ENCODE results near the gene PTPN6.

PTPN6 gene

DNA sequence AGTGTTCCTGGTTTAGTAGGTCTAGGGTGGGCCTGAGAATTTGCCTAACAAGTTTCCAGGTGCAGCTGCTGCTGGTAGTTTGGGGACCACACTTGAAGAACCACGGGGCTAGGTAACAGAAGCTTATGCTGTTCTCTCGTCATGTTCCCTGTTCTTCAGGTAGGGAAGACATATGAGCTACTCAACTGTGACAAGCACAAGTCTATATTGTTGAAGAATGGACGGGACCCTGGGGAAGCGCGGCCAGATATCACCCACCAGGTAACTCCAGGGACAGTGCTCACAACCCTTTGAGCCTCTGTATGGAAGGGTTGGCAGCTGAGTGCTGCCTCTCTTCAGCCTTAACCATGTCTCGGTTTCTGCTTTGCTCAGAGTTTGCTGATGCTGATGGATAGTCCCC lies 23.0 kb downstream of the PTPN6 start:
- no peak for TF ChIP-seq ZFX (IDR thresholded peaks at IDR 0.05; ENCODE audit: borderline replicate concordance)
- TF ChIP-seq, protein P1, sequence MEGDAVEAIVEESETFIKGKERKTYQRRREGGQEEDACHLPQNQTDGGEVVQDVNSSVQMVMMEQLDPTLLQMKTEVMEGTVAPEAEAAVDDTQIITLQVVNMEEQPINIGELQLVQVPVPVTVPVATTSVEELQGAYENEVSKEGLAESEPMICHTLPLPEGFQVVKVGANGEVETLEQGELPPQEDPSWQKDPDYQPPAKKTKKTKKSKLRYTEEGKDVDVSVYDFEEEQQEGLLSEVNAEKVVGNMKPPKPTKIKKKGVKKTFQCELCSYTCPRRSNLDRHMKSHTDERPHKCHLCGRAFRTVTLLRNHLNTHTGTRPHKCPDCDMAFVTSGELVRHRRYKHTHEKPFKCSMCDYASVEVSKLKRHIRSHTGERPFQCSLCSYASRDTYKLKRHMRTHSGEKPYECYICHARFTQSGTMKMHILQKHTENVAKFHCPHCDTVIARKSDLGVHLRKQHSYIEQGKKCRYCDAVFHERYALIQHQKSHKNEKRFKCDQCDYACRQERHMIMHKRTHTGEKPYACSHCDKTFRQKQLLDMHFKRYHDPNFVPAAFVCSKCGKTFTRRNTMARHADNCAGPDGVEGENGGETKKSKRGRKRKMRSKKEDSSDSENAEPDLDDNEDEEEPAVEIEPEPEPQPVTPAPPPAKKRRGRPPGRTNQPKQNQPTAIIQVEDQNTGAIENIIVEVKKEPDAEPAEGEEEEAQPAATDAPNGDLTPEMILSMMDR (IDR thresholded peaks at IDR 0.05) = no peak
- H3K27ac ChIP-seq = peak overlapping the region; percentile 30; the same call in 1 of the 2 replicates

DNA sequence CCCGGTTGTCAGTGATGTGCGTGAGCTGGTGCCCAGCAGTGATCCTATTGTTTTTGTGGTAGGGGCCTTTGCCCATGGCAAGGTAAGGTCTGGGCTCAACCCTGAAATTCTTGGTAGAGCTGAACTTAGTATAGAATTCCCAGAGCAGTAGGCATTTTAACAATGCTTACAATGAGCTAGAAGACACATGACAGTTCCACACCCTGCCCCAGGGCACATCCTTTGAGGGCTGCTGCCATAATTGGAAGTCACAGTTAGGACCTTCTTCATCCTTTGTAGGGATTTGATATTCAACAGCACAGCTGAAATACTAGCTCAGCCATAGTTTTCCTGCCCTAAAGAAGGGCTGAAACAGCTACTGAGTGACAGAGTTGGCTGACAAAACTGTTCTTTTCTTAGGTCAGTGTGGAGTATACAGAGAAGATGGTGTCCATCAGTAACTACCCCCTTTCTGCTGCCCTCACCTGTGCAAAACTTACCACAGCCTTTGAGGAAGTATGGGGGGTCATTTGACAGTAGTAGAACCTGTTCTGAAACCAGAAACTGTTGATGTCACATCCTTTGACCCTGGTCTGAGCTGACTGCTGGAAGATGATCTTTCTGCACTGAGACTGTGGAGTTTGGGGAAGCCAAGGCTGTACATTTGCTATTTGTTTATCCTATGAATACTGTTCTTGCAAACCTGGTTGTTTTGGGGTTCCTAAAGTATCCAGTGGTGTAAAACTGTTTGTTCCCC lies 24.3 kb downstream of the PTPN6 start:
- H3K27ac ChIP-seq = peak overlapping the region; percentile 30

GRCh38 chr12:6977653-6978052 lies 26.5 kb downstream of the PTPN6 start:
- H3K27ac ChIP-seq = peak overlapping the region; percentile 30; the same call in 1 of the 2 replicates

More for the DNA sequence above, 24.3 kb downstream of the PTPN6 start:
- TF ChIP-seq, protein P1 (IDR thresholded peaks at IDR 0.05) = no peak
- no peak for TF ChIP-seq ZFX (IDR thresholded peaks at IDR 0.05; ENCODE audit: borderline replicate concordance)

GRCh38 chr12:6978188-6978587 lies 27.0 kb downstream of the PTPN6 start:
- TF ChIP-seq ZFX (IDR thresholded peaks at IDR 0.05; ENCODE audit: borderline replicate concordance) = no peak
- TF ChIP-seq, protein P1 (IDR thresholded peaks at IDR 0.05) = no peak
- peak overlapping the region; percentile 30 for H3K27ac ChIP-seq

More at GRCh38 chr12:6977653-6978052, 26.5 kb downstream of the PTPN6 start:
- no peak for TF ChIP-seq ZFX (IDR thresholded peaks at IDR 0.05; ENCODE audit: borderline replicate concordance)

DNA sequence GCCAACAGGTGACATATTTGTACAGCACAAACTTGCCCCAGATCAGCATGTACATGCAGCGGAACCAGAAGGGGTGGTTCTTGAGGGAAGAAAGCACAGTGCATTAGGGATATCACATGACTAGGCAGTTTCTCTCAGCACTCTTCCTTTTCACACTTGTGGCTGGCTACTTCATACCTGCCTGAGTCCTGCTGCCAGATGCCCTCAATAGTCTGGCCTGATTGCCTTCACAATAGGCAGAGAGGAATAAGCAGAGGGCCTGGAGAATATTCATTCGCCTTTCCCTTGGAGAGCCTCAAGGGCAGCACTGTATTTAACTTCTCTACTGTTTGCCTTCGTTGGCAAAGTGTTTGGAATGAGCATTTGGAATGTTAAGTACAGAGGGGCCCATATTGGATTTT lies 27.5 kb downstream of the PTPN6 start:
- TF ChIP-seq, protein P1 (IDR thresholded peaks at IDR 0.05) = no peak
- no peak for TF ChIP-seq ZFX (IDR thresholded peaks at IDR 0.05; ENCODE audit: borderline replicate concordance)
- H3K27ac ChIP-seq = peak overlapping the region; percentile 30

GRCh38 chr12:6979021-6979420 lies 27.9 kb downstream of the PTPN6 start:
- TF ChIP-seq ZFX (IDR thresholded peaks at IDR 0.05; ENCODE audit: borderline replicate concordance) = no peak
- TF ChIP-seq, protein P1 (IDR thresholded peaks at IDR 0.05) = no peak

GRCh38 chr12:6979453-6979852 lies 28.3 kb downstream of the PTPN6 start:
- peak overlapping the region; percentile 30 for H3K27ac ChIP-seq
- TF ChIP-seq, protein P1 (IDR thresholded peaks at IDR 0.05) = no peak
- TF ChIP-seq ZFX (IDR thresholded peaks at IDR 0.05; ENCODE audit: borderline replicate concordance) = no peak

More at GRCh38 chr12:6979021-6979420, 27.9 kb downstream of the PTPN6 start:
- H3K27ac ChIP-seq = peak overlapping the region; percentile 30

All from 22Rv1 (cell line).